Measurements from ENCODE around the gene EPS15. TPM values are rescaled to one million over a fixed set of nuclear protein-coding genes. Genes with fewer than 3 reads are reported as not detected.

EPS15 gene
- total and polyA plus RNA-seq, 4 donors = 8.8 to 52.1 (median 19.1) TPM

GRCh38 chr1:51442616-51443015 lies 76.5 kb downstream of the EPS15 start:
- no peak overlapping the region for H3K4me3 ChIP-seq (ENCODE audit: low read depth in 1 of 3, low read length in 3 of 3)
- H3K4me1 ChIP-seq (ENCODE audit: control insufficient read depth in 4 of 4, insufficient read depth in 4 of 4, low read length in 3 of 4) = no peaks in the 10 kb centered on the region
- no peak for TF ChIP-seq JUND (IDR thresholded peaks at IDR 0.05)
- TF ChIP-seq NR2F2 (IDR thresholded peaks at IDR 0.05) = no peak
- TF ChIP-seq EGR1 (IDR thresholded peaks at IDR 0.05; ENCODE audit: low read depth in 2 of 2) = no peak
- TF ChIP-seq TAF1 (conservative IDR thresholded peaks at IDR 0.05) = no peak
- TF ChIP-seq SP1 (IDR thresholded peaks at IDR 0.05) = no peak
- no peak for TF ChIP-seq RXRA (IDR thresholded peaks at IDR 0.05)
- TF ChIP-seq FOXA1 (IDR thresholded peaks at IDR 0.05) = no peak
- TF ChIP-seq HNF4A (conservative IDR thresholded peaks at IDR 0.05) = no peak
- TF ChIP-seq MAX (IDR thresholded peaks at IDR 0.05) = no peak
- no peak for TF ChIP-seq CTCF (IDR thresholded peaks at IDR 0.05; ENCODE audit: low read depth, low read length, missing input control)
- TF ChIP-seq ATF3 (IDR thresholded peaks at IDR 0.05) = no peak
- no peak for TF ChIP-seq GABPA (IDR thresholded peaks at IDR 0.05 in 1 of 2, conservative IDR thresholded peaks at IDR 0.05 in 1 of 2)
- no peak for TF ChIP-seq FOXA2 (IDR thresholded peaks at IDR 0.05)
- TF ChIP-seq ZBTB33 (IDR thresholded peaks at IDR 0.05) = no peak
- TF ChIP-seq HNF4G (IDR thresholded peaks at IDR 0.05) = no peak
- WGBS = 82% methylated on average over 1 of the region's 1 CpG
- no peak overlapping the region for H3K27ac ChIP-seq (ENCODE audit: low read depth in 1 of 2, low read length in 2 of 2)
- no peak overlapping the region for H3K9ac ChIP-seq (ENCODE audit: low read depth in 1 of 2, low read length in 2 of 2)
- H3K9me3 ChIP-seq (ENCODE audit: control insufficient read depth in 4 of 4, low read length in 3 of 4) = no peaks in the 10 kb centered on the region
- no peak for DNase-seq (ENCODE audit: low spot score)
- peaks cover 0 to 18% (median 9%) of the 10 kb centered on the region in 4 donors for H3K36me3 ChIP-seq (ENCODE audit: control insufficient read depth in 4 of 4, insufficient read depth in 3 of 4, low read depth in 1 of 4, low read length in 3 of 4)
- H3K27me3 ChIP-seq (ENCODE audit: control insufficient read depth in 4 of 4, insufficient read depth in 4 of 4, low read length in 3 of 4) = no peaks in the 10 kb centered on the region

GRCh38 chr1:51442198-51442597 lies 76.9 kb downstream of the EPS15 start:
- Histone ChIP-seq H3K9me3 (ENCODE audit: control insufficient read depth in 4 of 4, low read length in 3 of 4) (no peaks in the 10 kb centered on the region), H3K27ac (ENCODE audit: low read depth in 1 of 2, low read length in 2 of 2) (no peak overlapping the region), H3K9ac (ENCODE audit: low read depth in 1 of 2, low read length in 2 of 2) (no peak overlapping the region), H3K36me3 (ENCODE audit: control insufficient read depth in 4 of 4, insufficient read depth in 3 of 4, low read depth in 1 of 4, low read length in 3 of 4) (peaks cover 0 to 17% (median 9%) of the 10 kb centered on the region in 4 donors), H3K4me3 (ENCODE audit: low read depth in 1 of 3, low read length in 3 of 3) (no peak overlapping the region), H3K4me1 (ENCODE audit: control insufficient read depth in 4 of 4, insufficient read depth in 4 of 4, low read length in 3 of 4) (no peaks in the 10 kb centered on the region), H3K27me3 (ENCODE audit: control insufficient read depth in 4 of 4, insufficient read depth in 4 of 4, low read length in 3 of 4) (no peaks in the 10 kb centered on the region)
- no peak for DNase-seq (ENCODE audit: low spot score)
- TF ChIP-seq YY1 (IDR thresholded peaks at IDR 0.05) (no peak), GABPA (IDR thresholded peaks at IDR 0.05 in 1 of 2, conservative IDR thresholded peaks at IDR 0.05 in 1 of 2) (no peak), CTCF (IDR thresholded peaks at IDR 0.05; ENCODE audit: low read depth, low read length, missing input control) (no peak), NR2F2 (IDR thresholded peaks at IDR 0.05) (no peak), FOXA2 (IDR thresholded peaks at IDR 0.05) (no peak), FOXA1 (IDR thresholded peaks at IDR 0.05) (no peak), REST (IDR thresholded peaks at IDR 0.05) (no peak), RXRA (IDR thresholded peaks at IDR 0.05) (no peak), TAF1 (conservative IDR thresholded peaks at IDR 0.05) (no peak), HNF4G (IDR thresholded peaks at IDR 0.05) (no peak), RAD21 (IDR thresholded peaks at IDR 0.05) (no peak), ATF3 (IDR thresholded peaks at IDR 0.05) (no peak), EGR1 (IDR thresholded peaks at IDR 0.05; ENCODE audit: low read depth in 2 of 2) (no peak), ZBTB33 (IDR thresholded peaks at IDR 0.05) (no peak), MAX (IDR thresholded peaks at IDR 0.05) (no peak)

Measured in liver (tissue), 9 donors.